GM19238 (cell line): ENCODE data around the gene LPXN.

Source experiments
- DNase-seq: peaks from one replicate; pipeline ENCODE4 v3.0.0; 2011; ENCODE audit warnings: low spot score; ENCODE audit not compliant: insufficient read length

LPXN gene

DNA sequence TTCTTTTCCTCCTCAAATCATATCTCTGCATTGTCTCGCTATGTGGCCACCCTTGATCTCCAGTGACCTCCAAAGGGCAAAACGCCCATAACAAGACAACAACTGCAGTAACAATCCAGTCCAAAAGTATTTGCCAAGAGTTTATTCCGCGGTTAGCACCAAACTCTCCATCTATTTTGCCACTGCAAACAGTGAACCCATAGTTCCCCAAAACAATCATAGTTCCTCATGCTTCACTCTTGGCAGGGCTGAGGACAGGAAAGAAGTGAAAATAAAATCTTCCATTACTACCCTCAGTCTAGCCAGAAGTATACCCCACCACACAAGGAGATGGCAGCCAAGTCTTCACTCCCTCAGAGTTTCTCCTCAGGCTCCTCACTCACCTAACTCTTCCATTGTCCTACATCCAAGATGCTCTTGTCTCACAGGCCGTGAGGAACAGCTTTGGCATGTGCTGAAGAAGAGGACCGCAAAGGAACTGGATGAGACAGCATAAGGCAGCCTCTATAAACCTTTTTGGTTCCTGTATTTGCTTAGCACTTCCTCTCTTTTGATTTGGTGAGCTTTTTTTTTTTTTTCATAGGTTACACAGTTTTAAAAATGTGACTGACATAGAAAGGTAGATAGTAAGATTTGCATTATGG lies at the start of gene LPXN:
LPXN (minus strand) TSS at position 480 of the 644 bp plus-strand sequence; CDS start at position 396, 84 bp downstream.
- DNase-seq = no peak

DNA sequence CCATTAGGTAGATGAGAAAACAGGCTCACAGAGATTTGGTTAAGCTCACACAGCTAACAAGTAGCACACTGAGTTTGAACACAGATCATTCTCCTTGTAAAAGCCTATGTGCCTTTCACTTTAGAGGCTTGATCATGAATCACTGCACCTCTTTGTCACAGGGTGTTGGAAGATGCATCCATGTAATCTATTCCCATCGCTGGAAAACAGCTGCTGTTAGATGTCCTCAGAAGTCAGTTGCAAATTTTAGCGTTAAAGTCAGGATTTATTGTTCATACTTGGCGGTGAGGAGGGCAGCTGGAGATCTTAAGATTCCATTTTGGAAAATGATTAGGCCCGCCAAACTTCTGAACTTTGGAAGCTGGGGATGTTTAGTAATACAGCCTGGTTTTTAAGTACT lies 49.4 kb upstream of the LPXN start:
- DNase-seq = no peak

DNA sequence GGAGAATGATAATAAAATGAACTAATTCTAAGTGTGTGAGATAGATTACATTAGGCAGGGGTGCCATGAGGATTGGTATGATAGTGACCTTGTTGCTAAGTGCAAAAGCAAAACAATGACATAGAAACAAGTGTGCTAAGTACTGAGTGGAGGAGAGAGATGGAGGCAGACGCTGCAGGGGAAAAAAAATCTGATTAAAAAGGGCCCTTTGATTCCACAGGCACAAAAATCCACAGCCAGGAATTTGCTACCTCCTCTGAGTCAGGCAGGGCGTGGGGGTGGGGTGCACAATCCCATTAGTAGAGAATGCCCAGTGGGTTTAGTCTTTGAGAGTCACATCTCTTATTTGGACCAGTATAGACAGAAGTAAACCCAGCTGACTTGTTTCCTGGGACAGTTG lies 46.7 kb upstream of the LPXN start, which contains the start of gene CNTF:
CNTF (plus strand) TSS at position 322 of the 400 bp plus-strand sequence. CDS start 88 bp downstream, outside the sequence.
- DNase-seq = no peak

DNA sequence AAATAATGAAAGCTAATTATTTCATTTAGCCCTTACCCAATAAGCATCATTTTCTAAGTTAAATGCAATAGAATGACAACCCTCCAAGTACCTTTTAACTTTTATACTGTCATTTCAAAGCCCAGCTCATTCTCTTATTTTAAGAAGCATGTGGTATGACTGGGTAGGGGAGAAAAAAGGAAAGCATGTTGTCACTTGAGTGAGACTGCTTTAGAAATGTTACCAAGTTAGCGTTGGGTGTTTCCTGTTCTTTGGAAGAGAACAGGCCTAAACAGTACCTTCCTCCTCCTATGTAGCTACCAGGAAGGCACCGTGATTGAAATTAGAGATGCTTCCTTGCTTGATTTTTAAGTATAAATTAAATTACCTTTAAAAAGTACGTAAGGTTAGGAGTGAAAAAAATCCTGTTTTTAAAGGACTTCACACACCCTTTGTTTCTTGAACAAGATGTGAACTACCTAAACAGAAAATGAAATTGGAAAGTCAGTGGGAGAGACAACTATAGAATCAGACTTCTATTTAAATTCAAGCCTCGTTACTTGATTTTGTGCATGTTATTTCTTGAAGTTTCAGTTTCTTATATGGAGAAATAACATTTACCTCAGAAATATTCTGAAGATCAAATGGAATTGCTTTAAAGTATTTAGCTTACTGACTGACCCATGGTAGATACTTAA lies 46.1 kb upstream of the LPXN start:
- no peak for DNase-seq

DNA sequence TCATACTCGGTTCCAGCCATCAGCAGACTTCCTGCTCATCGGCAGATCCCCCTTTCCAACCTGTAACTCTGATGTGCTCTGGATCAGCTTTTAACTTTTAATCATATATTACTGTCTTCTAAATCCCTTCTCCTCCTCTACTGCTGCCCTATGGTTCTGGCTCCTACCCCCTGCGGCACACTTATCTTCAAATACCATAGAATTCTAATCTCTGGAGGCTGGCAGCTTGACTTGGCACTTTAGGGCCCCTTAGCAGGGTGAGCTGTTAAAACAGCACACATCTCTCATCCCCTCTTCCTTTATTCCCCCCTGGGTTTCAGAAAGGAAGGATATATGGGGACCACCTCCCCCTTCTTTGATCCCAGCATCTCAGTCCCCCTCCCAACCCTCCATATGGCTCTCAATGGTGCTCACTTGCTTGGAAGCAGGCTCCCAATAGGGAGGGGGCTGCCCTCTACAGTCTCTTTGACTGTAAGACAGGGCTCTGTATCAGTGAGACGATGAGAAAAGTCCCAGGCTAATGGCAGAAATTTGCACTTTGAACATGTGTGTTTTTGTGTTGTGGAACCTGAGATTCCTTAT lies 42.4 kb upstream of the LPXN start:
- DNase-seq = no peak

DNA sequence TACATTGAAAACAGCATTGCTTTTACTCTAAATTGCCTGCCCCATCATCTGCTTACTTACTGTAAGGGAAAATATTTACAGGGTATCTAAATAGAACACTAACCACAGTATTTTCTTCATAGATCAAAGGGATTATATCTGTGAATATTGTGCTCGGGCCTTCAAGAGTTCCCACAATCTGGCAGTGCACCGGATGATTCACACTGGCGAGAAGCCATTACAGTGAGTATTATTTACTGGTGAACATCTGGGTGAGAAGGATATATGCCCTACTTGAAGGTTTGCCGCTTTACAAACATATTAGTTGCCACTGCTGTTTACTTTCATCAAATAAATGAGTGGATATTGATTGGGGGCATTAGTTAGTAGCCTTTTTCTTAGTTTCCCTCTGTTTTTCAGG lies 40.9 kb upstream of the LPXN start:
- no peak for DNase-seq

DNA sequence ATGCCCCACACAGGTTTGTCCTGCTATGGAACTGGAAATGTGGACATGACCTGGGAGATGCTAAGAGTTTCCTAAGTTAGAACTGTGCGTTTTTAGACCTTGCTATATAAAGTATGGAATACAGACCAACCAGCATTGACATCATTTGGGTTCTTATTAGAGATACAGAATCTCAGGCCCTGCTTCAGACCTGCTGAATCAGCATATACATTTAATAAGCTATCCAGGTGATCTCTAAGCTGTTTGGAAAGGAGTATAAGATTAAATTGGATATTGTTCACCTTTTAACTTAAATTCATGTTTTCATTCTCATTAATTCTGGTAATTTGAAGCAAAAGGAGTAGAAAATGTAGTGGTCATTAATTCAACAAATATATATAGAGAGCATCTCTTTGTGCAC lies 39.9 kb upstream of the LPXN start:
- DNase-seq = no peak

DNA sequence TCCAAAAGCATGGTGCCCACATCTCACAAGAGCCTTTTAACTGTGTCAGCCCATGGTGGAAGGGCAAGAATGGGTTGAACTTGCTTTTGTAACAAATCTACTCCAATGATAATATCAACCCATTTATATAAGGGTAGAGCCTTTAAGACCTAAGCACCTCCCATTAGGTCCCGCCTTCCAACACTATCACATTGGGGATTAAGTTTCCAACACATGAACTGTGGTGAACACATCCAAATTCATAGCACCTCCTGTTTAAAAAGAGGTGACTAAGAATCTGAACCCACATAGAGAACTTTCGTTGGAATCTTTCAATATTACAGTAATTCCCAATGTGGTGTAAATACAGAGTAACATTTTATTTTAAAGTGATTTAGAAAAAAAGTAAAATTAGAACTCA lies 37.6 kb upstream of the LPXN start:
- no peak for DNase-seq

DNA sequence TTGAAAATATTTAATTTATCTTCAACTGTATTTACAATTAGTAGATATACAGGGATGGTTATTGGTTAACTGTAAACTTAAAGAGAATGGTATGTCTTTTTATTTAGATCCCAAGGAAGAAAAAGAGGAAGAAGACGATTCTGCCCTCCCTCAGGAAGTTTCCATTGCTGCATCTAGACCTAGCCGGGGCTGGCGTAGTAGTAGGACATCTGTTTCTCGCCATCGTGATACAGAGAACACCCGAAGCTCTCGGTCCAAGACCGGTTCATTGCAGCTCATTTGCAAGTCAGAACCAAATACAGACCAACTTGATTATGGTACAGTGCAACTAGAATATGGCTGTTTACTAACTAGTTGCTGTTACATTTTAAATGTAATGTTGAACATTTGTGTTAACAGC lies 34.1 kb upstream of the LPXN start:
- DNase-seq = no peak

DNA sequence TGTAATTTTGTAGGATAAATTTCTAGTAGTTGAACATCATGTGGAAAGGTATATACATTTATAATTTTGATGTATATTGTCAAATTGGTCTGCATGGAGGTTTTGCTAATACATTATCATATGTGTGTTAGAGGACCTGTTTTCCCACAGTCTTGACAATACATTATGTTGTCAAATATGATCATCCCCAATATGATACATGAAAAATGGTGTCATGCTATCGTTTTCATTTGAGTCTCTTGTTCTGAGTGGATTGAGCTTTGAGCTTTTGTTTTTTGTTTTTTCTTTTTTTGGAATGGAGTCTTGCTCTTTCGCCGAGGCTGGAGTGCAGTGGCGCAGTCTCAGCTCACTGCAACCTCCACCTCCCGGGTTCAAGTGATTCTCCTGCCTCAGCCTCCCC lies 32.7 kb upstream of the LPXN start:
- no peak for DNase-seq

DNA sequence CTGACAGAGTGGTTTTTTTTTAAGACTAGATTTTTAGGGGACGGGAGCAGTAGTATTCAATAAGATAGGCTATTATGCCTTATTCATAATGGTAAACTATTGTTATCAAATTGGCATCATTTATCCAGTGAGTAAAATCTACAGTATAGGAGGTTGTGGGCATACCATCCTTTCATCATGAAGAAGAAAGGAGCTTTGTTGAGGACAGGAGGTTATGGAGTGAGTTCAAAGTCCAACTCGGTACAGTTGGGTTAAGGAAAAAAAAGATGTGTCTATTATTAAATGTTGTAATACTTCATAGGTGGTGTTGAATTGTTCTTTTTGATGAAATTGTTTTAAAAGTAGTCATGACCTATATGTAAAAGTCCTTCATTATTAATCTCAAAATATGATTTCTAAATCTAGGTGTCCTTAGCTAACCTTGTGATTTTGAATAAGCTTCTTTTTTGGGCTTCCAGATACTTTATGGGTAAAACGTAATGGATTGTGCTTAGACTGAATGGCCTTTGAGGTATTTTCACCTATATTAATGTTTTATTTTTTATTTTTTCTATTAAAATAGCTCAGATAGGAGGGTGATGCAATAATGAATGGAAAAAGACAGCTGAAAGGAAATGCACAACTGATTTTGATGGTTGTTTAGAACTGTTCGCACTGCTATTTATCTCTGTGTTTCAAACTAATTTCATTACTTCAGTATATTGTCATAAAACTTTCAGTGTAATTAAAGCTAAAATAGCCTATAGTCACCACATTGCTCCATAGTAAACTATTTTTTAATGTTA lies 31.5 kb upstream of the LPXN start:
- no peak for DNase-seq

DNA sequence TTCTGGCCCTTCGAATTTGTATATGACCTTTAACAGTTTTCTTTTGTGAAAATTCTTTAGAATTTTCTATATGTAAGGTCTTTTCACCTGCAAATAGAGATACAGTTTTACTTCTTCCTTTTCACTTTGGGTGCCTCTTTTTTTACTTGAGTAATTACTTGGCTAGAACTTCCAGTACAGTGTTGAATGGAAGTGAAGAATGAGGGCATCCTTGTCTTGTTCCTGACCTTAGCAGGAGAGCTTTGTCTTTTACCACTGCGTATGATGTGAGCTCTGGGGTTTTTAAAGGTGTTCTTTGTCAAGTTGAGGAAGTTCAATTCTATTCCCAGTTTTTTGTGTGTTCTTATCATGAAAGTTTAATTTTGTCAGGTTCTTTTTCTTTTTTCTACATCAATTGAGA lies 24.9 kb upstream of the LPXN start:
- no peak for DNase-seq

DNA sequence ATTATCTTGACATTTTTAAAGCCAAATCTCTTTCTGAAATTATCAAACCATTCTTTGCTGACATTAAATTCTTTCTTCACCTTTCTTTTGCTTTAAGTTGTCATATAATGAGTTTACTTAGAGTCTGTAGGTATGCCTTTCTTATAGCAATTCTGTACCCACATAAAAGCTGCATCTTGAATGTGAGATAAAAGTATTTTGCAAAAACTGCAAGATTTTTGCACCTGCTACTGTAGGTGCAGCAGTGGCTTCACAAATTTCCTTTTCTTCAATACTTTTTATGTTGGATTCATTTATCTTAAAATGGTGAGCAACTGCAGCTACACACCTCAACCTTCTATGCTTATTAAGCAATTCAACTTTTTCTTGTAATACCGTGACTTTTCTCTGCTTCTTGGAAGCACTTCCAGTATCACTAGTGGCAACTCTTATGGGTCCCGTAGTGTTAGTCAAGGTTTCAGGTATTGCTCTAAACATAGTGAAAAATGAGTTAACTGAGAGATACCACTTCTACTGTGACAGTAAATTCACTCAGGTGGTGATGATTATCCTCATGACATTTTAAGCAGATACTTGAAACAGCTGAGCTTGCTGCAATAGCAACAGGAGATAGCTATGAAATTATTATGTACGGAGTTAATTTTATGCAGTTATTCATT lies 22.0 kb upstream of the LPXN start:
- no peak for DNase-seq

DNA sequence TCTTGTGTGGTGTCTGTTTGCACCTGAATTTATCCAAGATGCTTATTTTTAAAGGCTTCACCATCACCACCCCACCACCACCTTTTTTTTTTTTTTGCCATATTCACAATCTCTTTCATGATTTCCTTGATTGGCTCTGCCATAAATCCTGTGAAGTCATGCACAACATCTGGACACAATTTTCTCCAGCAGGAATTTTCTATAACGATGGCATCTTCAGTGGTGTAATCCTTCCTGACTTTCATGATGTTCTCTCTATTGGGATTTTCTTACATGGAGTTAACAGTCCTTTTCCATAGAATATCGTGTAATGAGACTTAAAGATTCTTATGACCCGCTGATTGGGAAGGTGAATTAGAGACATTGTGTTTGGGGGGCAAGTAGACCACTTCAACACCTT lies 21.0 kb upstream of the LPXN start:
- no peak for DNase-seq

DNA sequence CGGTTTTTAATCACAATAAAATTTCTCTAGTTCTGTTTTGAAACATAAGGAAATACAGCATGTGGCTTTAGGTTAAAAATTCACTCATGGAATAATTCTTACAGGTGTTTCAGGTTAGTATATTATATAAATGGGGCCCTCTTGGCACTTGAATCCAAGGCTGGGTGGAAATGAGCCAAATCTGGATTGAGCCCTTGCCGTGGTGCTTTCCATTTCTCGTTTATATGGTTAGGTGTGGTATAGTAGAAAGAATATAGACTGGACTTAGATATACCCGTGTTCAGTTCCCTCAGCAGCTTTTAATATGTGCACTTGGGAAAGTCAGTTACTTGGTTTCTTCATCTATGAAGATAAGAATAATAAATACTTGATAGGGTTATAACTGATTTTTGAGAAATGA lies 19.2 kb upstream of the LPXN start:
- DNase-seq = no peak

DNA sequence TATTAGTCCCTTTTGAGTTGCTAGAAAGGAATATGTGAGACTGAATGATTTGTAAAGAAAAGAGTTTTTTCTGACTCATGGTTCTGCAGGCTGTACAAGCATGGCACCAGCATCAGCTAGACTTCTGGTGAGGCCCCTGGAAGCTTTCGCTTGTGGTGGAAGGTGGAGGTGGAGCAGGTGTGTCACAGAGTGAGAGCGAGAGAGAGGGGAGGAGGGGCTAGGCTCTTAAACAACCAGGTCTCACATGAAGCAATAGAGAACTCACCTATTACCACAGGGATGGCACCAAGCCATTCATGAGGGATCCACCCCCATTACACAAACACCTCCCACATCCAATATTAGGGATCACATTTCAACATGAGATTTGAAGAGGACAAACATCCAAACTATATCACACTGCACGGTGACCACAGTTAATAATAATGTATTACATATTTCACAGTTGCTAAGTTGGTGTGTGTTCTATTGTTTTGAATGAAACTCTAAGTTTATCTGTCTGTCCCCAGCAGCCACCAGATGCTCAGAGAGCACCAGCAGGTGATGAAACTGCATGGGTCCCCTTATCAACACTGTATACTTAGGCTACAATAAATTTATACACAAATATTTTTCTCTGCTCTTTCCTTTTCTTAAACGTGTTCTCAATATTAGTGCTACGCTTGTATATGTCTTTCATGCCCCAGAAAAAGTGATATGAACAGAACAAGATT lies 17.3 kb upstream of the LPXN start:
- DNase-seq = no peak

DNA sequence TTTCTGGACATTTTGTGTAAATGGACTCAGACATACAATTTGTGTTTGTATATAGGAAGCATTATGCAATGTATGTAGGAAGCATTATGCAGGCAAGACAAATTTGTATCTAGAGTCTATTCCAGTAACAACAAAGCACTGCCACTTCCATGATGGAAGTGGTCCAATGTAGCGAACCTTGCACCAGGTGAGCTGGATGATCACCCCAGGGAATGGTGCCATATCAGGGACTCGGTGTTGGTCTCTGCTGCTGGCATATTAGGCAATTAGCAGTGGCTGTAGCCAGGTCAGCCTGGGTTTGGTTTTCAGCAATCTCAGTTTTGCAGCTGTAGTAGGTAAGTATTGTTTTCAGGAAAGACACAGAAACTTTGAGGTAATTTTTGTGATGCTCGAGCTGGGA lies 16.0 kb upstream of the LPXN start:
- DNase-seq = no peak

DNA sequence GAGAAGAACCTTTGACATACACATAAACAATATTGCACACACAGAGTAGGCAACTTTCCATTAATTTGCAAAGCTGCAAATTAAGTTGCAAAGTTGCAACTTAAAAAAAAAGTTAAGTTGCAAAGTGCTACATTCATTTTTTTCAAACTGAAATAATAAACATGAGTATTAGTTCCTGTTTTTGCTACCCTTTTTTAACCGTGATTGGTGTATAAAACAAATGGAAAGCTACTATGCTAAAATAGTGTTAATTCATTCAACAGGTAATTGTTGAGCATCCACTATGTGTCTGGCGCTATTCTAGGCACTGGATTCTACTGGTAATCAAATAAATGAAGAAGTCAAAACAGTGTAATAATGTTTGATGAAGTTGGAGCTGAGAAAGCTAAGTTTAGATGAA lies 11.3 kb upstream of the LPXN start:
- no peak for DNase-seq

DNA sequence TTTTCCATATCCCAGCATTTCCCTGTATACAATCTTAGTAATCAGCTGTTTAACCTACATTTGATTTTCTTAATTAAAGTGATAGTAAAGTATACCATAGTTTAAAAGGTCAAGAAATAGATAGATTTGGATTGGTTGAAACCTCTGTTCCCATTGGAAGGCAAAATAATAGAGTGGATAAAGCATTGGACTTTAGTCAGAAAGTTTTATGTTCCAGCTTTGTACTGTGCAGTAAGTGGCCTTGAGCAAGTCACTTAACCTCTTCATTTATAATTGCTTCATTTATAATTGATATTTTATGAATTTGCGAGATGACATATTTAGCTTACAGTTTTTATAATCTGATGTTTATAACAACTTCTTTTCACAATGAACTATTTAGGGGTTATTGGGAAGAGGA lies 6.8 kb upstream of the LPXN start:
- no peak for DNase-seq

DNA sequence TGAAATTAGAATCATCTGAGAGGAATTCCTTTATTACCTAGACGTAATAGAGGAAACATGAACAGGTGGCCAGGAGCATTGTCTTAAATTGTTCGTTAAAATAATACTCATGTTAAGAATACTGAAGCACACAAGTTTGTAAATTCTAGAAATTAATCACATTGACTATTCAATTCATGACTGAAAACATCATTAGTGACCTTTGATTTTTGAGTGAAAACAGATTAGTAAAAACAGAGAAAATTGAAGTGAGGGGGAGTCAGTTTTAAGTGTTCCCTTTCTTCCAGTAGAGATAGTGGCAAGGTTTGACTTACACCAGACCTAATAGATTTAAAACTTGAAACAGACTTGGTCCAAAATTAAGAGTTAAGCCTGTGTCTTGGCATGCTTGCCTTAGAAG lies 4.7 kb upstream of the LPXN start:
- DNase-seq = no peak
